NOMO-1 (cell line): ENCODE measurements around the gene ZNF532.
"Not testable (repeated sequence)": the region's sequence is repeated elsewhere in the genome, so short reads cannot be mapped to it uniquely, and the experiment has no call there.

Source experiments
- DNase-seq, 2 experiments: peaks; one replicate each; lab custom pipeline; 2025; ENCODE audit not compliant: unreplicated experiment in 2 of 2; lab: John Stamatoyannopoulos, UW

ZNF532 gene

GRCh38 chr18:58900015-58900649, 35.5 kb downstream of the ZNF532 start:
- DNase-seq: no peak

- no peak for DNase-seq
Measured at GRCh38 chr18:58901143-58901542, 36.5 kb downstream of the ZNF532 start.

- no peak for DNase-seq
Measured at GRCh38 chr18:58901783-58902182, 37.1 kb downstream of the ZNF532 start.

GRCh38 chr18:58902961-58903360, 38.3 kb downstream of the ZNF532 start:
- peak in 1 of 2 experiments; percentile 63 for DNase-seq

- DNase-seq: no peak
Measured at GRCh38 chr18:58903533-58903932, 38.9 kb downstream of the ZNF532 start.

- DNase-seq: no peak
Measured at GRCh38 chr18:58905777-58906428, 41.2 kb downstream of the ZNF532 start.

- no peak for DNase-seq
Measured at GRCh38 chr18:58908006-58908405, 43.3 kb downstream of the ZNF532 start.

GRCh38 chr18:58909521-58909920, 44.8 kb downstream of the ZNF532 start:
- DNase-seq: no peak

GRCh38 chr18:58911241-58911640, 46.6 kb downstream of the ZNF532 start:
- DNase-seq: no peak

- no peak for DNase-seq
Measured at GRCh38 chr18:58911766-58912165, 47.1 kb downstream of the ZNF532 start.

- no peak for DNase-seq
Measured at GRCh38 chr18:58915006-58915799, 50.5 kb downstream of the ZNF532 start.

- DNase-seq: no peak
Measured at GRCh38 chr18:58915995-58916394, 51.3 kb downstream of the ZNF532 start.

- DNase-seq: not testable (repeated sequence)
Measured at GRCh38 chr18:58919934-58920333, 55.3 kb downstream of the ZNF532 start.

GRCh38 chr18:58922995-58923394, 58.3 kb downstream of the ZNF532 start:
- no peak for DNase-seq

- no peak for DNase-seq
Measured at GRCh38 chr18:58924473-58924872, 59.8 kb downstream of the ZNF532 start.

- no peak for DNase-seq
Measured at GRCh38 chr18:58927659-58928058, 63.0 kb downstream of the ZNF532 start.

- no peak for DNase-seq
Measured at GRCh38 chr18:58928386-58928785, 63.7 kb downstream of the ZNF532 start.

- DNase-seq: no peak
Measured at GRCh38 chr18:58929206-58929605, 64.5 kb downstream of the ZNF532 start.

- DNase-seq: no peak
Measured at GRCh38 chr18:58934356-58934755, 69.7 kb downstream of the ZNF532 start.

- no peak for DNase-seq
Measured at GRCh38 chr18:58934933-58935577, 70.4 kb downstream of the ZNF532 start.
